HUES6 (cell line): Measurements from ENCODE around the gene MKI67.
"Not testable (repeated sequence)": the region's sequence is repeated elsewhere in the genome, so short reads cannot be mapped to it uniquely, and the experiment has no call there.

ENCODE experiments used
- H3K27ac ChIP-seq: 2 replicates; pipeline ENCODE4 v1.7.0; 2013; ENCODE audit warnings: low read depth, mild to moderate bottlenecking, low read length, inconsistent platforms
- H3K27me3 ChIP-seq: 2 replicates; pipeline ENCODE4 v1.6.1; 2013; ENCODE audit warnings: low read length; ENCODE audit not compliant: control insufficient read depth, insufficient read depth
- H3K36me3 ChIP-seq: 2 replicates; pipeline ENCODE4 v1.6.1; 2013; ENCODE audit warnings: low read length; ENCODE audit not compliant: control insufficient read depth, insufficient read depth
- H3K4me1 ChIP-seq: 2 replicates; pipeline ENCODE4 v1.6.1; 2013; ENCODE audit warnings: low read length; ENCODE audit not compliant: control insufficient read depth, insufficient read depth
- H3K4me3 ChIP-seq: 2 replicates; pipeline ENCODE4 v1.5.1; 2013; ENCODE audit warnings: low read depth, low read length
- H3K9ac ChIP-seq: one replicate; pipeline ENCODE4 v1.6.1; 2013; ENCODE audit warnings: mild to moderate bottlenecking, low read length
- H3K9me3 ChIP-seq: 2 replicates; pipeline ENCODE4 v1.6.1; 2013; ENCODE audit warnings: low read depth, low read length; ENCODE audit not compliant: control insufficient read depth, insufficient read depth

The MKI67 gene, protein sequence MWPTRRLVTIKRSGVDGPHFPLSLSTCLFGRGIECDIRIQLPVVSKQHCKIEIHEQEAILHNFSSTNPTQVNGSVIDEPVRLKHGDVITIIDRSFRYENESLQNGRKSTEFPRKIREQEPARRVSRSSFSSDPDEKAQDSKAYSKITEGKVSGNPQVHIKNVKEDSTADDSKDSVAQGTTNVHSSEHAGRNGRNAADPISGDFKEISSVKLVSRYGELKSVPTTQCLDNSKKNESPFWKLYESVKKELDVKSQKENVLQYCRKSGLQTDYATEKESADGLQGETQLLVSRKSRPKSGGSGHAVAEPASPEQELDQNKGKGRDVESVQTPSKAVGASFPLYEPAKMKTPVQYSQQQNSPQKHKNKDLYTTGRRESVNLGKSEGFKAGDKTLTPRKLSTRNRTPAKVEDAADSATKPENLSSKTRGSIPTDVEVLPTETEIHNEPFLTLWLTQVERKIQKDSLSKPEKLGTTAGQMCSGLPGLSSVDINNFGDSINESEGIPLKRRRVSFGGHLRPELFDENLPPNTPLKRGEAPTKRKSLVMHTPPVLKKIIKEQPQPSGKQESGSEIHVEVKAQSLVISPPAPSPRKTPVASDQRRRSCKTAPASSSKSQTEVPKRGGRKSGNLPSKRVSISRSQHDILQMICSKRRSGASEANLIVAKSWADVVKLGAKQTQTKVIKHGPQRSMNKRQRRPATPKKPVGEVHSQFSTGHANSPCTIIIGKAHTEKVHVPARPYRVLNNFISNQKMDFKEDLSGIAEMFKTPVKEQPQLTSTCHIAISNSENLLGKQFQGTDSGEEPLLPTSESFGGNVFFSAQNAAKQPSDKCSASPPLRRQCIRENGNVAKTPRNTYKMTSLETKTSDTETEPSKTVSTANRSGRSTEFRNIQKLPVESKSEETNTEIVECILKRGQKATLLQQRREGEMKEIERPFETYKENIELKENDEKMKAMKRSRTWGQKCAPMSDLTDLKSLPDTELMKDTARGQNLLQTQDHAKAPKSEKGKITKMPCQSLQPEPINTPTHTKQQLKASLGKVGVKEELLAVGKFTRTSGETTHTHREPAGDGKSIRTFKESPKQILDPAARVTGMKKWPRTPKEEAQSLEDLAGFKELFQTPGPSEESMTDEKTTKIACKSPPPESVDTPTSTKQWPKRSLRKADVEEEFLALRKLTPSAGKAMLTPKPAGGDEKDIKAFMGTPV (N-terminal part only)

GRCh38 chr10:128125944-128126764 lies at the start of gene MKI67:
MKI67 (minus strand) TSS chr10:128126423; CDS start chr10:128125667, 756 bp downstream.
- H3K27me3 ChIP-seq: no peaks in the 10 kb centered on the region
- H3K4me3 ChIP-seq: peak within 1 kb of the TSS; percentile 92
- peaks cover 18% of the 10 kb centered on the region for H3K36me3 ChIP-seq
- no peaks in the 10 kb centered on the region for H3K9me3 ChIP-seq
- peak within 1 kb of the TSS; percentile 80 for H3K27ac ChIP-seq
- peak within 1 kb of the TSS; percentile 95 for H3K9ac ChIP-seq
- peaks cover 19% of the 10 kb centered on the region for H3K4me1 ChIP-seq

GRCh38 chr10:128174581-128175559 lies 48.6 kb upstream of the MKI67 start:
- Histone ChIP-seq H3K4me3 (no peak overlapping the region), H3K27me3 (no peaks in the 10 kb centered on the region), H3K9ac (no peak overlapping the region), H3K36me3 (no peaks in the 10 kb centered on the region), H3K9me3 (peaks cover 41% of the 10 kb centered on the region), H3K27ac (no peak overlapping the region), H3K4me1 (no peaks in the 10 kb centered on the region)

DNA sequence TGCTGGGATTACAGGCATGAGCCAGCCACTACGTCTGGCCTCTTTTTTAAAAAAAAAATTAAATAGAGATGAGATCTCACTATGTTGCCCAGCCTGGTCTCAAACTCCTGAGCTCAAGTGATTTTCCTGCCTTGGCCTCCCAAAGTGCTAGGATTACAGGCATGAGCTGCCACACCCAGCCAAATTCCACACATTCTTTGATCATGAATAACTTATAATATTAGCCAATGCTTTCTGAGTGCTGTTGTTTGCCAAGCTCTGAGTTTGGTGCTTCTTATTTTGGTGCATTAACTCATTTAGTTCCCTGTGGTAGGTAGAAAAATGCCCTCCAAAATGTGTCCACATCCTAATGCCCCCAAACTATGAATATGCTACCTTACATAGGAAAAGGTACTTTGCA lies 47.2 kb upstream of the MKI67 start:
- Histone ChIP-seq H3K4me3 (no peak overlapping the region), H3K9ac (no peak overlapping the region), H3K27me3 (no peaks in the 10 kb centered on the region)

DNA sequence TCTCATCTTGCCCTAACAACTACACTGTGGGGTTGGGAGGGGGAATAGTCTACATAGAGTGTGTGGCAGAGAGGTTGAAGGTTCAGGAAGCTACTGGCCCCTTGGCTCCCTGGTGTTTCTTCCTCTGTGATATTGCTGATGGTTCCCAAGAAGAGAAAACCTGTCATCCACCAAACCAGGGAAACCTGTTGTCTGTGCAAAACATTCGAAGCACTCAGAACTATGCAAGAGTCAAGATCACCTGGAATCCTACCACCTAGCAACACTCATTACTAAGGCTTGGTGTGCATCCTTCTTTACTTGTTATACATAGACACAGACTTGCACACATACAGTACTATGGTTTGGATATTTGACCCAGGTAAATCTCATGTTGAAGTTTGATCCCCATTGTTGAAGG lies 46.5 kb upstream of the MKI67 start:
- peaks cover 41% of the 10 kb centered on the region for H3K9me3 ChIP-seq
- H3K9ac ChIP-seq: no peak overlapping the region
- no peaks in the 10 kb centered on the region for H3K36me3 ChIP-seq
- no peak overlapping the region for H3K27ac ChIP-seq
- H3K4me3 ChIP-seq: no peak overlapping the region
- no peaks in the 10 kb centered on the region for H3K27me3 ChIP-seq
- H3K4me1 ChIP-seq: no peaks in the 10 kb centered on the region

More for the DNA sequence above, 47.2 kb upstream of the MKI67 start:
- Histone ChIP-seq H3K36me3 (no peaks in the 10 kb centered on the region), H3K27ac (no peak overlapping the region), H3K9me3 (peaks cover 41% of the 10 kb centered on the region), H3K4me1 (no peaks in the 10 kb centered on the region)

DNA sequence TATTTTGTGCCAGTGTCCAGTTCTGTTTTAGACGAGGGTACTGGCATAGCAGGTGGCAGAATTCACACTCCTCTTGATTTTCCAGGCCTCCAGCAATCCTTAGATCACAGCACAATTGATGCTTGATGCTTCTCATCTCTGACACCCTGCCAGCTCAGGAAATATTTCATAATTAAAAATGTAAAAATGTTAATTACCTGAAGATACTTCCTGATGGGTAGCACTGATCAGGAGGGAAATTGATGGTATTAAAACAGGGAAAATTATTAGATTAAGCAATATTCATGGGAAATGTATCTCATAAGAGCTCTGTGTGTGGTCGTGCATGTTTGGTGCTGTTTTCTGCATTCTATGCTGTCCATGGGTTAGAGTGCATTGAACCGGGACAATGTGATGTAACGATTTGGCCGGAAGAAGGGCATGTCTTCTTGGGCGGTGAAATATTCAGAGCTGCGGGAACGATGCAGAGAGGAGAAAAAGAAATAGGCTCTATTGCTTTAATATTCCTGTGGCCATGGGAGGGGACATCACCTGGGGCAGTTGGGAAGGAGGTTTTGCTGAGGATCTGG lies 43.7 kb upstream of the MKI67 start:
- Histone ChIP-seq H3K9me3 (peaks cover 24% of the 10 kb centered on the region), H3K4me1 (peaks cover 9% of the 10 kb centered on the region), H3K27ac (no peak overlapping the region), H3K4me3 (no peak overlapping the region), H3K9ac (no peak overlapping the region), H3K27me3 (no peaks in the 10 kb centered on the region), H3K36me3 (no peaks in the 10 kb centered on the region)

- H3K36me3 ChIP-seq: no peaks in the 10 kb centered on the region
- H3K9ac ChIP-seq: no peak overlapping the region
- peaks cover 7% of the 10 kb centered on the region; the same call in 1 of the 2 replicates for H3K9me3 ChIP-seq
- no peak overlapping the region for H3K27ac ChIP-seq
- no peaks in the 10 kb centered on the region for H3K27me3 ChIP-seq
- peaks cover 9% of the 10 kb centered on the region for H3K4me1 ChIP-seq
- H3K4me3 ChIP-seq: no peak overlapping the region
Observed at GRCh38 chr10:128167926-128168520, 41.8 kb upstream of the MKI67 start.

GRCh38 chr10:128167123-128167522 lies 40.9 kb upstream of the MKI67 start:
- H3K4me3 ChIP-seq, H3K36me3 ChIP-seq, H3K4me1 ChIP-seq, H3K27me3 ChIP-seq, H3K27ac ChIP-seq, H3K9ac ChIP-seq, H3K9me3 ChIP-seq: not testable (repeated sequence)

- Histone ChIP-seq H3K9me3 (no peaks in the 10 kb centered on the region), H3K9ac (no peak overlapping the region), H3K36me3 (no peaks in the 10 kb centered on the region), H3K27me3 (no peaks in the 10 kb centered on the region), H3K4me3 (no peak overlapping the region), H3K27ac (no peak overlapping the region), H3K4me1 (peaks cover 9% of the 10 kb centered on the region)
Observed at GRCh38 chr10:128166151-128166550, 39.9 kb upstream of the MKI67 start.

GRCh38 chr10:128165536-128165935 lies 39.3 kb upstream of the MKI67 start:
- no peaks in the 10 kb centered on the region for H3K36me3 ChIP-seq
- H3K9me3 ChIP-seq: no peaks in the 10 kb centered on the region
- H3K4me1 ChIP-seq: peaks cover 9% of the 10 kb centered on the region
- H3K4me3 ChIP-seq: no peak overlapping the region
- no peak overlapping the region for H3K27ac ChIP-seq
- no peaks in the 10 kb centered on the region for H3K27me3 ChIP-seq
- H3K9ac ChIP-seq: no peak overlapping the region
